ENCODE data around the gene LGR6.

- TF ChIP-seq CTCF (IDR thresholded peaks at IDR 0.05; ENCODE audit: low read depth, low read length) (peak; percentile 67), POLR2A (IDR thresholded peaks at IDR 0.05; ENCODE audit: extremely low read depth, insufficient read length) (peak; percentile 66)
These were observed 33.1 kb upstream of the LGR6 start, which contains the start of gene PTPN7 for GRCh38 chr1:202160377-202160940.

Measured in NB4 (cell line).